Middle frontal gyrus (tissue), 1 donor: Measurements from ENCODE around the gene VIT.

Experiments used
- DNase-seq: peaks from one replicate; pipeline ENCODE4 v3.0.0-alpha.2; 2015; ENCODE audit warnings: low spot score; ENCODE audit errors: extremely low spot score

Gene VIT

DNA sequence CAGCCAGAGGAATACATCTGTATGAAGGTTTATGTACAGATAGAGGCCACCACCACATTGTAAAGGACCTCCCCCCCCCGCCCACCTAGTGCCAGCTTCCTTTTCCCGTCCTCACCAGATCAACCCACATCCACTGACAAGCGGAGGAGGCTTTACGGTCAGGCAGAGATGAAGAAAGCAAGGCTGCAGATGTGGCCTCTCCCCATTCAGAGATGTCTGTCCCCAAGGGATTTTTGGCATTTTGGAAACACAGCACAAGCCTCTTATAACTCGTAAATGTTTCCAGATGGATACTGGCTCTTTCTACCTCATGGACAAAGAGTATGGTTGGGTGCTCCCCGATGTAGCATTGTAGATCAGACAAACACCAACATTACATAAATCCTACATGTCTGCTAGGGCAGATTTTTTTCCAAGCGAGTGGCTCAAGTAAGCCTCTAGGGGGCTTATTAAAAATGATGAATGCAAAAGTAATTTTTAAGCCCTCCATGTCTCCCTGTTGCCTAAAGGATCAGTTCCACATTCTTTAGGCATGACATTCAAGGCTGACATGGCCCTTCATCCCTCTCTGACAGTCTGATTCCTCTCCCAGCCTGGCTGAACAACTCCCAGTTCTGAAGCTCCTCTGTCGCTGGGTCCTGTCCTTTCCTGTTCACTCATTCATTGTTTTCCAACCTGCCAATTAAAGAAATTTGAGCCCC, 11.7 kb downstream of the VIT start:
- DNase-seq: no peak

DNA sequence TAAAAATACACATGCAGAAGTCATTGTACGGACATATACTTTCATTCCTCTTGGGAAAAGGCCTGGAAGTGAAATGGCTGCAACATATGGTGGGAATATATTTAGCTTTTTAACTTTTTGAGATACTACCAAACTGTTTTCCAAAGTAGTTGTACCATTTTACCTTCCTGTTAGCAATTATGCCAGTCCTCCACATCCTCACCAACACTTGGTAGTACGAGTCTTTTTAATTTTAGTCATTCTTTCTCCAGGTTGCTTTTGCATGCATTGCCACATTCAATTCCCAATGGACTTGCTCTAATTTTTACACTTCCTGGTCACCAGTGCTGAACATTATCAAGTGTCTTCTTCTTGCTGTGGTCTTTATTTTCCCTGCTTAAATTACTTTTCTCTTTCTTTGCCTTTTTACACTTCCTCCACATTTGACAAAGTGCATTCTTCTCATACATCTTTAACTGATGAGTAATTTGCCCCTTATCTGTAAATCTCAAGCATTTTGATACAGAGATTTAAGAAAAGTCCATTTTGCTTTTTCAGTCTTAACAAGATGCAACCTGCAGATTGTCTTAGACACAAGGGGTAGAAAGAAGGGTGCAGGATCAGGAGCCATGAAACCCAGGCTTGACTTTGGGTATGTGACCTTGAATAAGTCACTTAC, 14.5 kb downstream of the VIT start:
- no peak for DNase-seq

DNA sequence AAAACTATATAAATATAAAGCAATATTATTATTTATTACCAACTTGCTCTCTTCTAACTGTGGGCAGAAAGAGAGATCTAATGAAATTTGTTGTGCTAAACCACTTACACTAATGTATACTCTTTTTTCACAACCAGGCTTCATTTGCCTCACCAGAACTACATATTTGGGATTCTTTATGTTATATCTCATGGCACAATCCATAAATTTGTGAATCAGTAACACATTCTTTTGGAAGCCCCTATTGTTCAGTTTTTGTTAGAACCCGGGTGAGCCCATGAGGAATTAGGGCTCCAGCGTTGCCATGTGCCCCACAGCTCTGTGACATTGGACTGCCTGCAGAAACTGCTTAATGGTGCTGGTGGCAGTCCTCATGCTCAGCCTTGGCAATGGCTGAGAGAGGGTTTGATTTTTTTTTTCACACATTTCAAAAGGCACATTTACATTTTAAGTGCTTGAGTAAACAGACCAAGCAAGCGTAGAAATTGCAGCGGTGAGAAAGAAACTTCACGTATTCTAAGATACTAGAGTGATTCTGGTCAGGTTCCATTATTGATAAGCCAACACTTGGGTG, 15.3 kb downstream of the VIT start:
- DNase-seq: no peak

DNA sequence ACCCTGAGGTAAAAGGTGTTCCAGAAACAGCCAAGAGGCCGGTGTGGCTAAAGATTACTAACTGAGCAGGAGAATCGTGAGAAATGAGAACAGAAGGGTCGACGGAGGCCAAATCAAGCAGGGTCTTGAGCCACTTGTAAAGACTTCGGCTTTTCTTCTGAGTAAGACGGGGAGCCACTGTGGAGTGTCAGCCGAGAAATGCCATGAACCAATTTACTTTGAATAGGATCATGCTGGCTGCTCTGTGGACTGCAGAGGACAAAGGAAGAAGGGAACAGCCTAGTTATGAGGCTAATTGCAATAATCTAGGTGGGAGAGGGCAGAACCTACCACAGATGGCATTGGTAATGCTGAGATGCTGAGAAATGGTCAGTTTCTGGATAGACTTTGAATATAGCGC, 16.8 kb downstream of the VIT start:
- DNase-seq: no peak

DNA sequence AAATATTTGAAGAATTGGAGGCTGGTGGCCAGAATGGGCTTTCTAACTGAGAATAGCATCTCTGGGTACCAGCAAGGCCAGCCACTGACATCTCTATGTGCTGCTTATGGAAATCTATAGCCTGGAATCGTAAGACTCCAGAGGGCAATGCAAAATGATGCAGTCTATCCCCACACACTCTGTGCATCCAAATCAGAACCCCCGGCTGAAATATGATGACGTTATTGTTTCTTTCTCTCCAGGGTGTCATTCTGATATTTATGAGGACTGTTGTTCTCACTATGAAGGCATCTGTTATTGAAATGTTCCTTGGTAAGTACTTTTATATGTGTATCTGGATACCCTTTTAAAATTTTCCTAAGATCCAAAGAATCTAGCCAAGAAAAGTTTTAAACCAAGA, 19.6 kb downstream of the VIT start:
- DNase-seq: no peak

DNA sequence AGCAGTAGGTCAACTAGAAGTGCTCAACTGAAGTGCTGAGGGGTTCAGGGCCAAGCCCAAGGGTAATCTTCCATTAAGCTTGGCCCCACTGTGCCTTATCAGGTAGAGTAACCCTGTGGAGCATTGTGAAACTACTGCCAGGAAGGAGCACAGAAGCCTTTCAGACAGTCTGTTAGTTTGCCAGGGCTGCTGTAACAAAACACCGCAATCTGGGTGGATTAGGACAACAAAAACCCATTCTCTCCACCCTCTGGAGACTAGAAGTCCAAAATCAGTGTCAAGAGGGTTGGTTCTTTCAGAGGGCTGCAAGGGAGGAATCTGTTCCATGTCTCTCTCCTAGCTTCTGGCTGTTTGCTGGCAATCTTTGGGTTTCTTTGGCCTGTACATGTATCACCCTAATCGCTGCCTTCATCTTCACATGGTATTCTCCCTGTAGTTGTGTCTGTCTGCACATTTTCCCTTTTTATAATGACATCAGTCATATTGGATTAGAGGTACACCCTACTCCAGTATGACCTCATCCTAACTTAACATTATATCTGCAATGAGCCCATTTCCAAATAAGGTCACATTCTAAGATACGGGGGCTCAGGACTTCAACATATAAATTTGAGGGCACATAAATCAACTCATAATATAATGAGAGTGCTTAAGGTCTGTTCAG, 21.2 kb downstream of the VIT start:
- no peak for DNase-seq

DNA sequence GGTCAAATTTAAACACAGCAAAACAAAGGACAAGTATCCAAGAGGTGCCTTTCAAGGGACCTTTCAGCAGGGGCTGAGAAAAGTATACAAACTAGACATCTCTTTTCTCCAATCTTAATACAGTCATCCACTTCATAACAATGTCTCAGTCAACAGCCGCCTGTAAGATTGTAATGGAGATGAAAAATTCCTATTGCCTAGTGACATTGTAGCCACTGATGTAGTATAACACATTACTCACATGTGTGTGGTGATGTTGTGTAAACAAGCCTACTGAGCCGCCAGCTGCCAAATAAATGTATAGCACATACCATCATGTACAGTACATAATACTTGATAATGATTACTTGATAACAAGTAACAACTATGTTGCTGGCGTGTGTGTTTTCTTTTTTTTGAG, 31.0 kb downstream of the VIT start:
- DNase-seq: no peak

GRCh38 chr2:36729067-36729466, 32.6 kb downstream of the VIT start:
- DNase-seq: no peak

GRCh38 chr2:36731941-36732672, 35.6 kb downstream of the VIT start:
- no peak for DNase-seq

DNA sequence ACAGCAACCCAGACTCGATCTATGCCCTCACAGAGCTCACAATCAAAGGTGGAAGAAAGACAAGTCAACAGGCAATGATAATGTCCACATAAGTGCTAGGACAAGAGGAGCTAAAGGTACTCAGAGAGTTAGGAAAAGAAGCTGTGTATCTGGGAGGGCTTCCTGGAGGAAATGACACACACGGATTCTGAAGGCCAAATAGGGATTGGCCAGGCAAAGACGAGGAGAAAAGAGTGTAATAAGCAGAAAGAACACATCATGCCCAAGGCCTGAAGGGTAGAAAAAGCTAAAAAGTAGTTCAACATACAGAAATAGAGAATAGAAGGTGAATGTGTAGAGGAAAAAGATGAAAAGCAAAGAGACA, 36.1 kb downstream of the VIT start:
- no peak for DNase-seq

GRCh38 chr2:36733215-36733614, 36.7 kb downstream of the VIT start:
- no peak for DNase-seq

GRCh38 chr2:36734304-36734703, 37.8 kb downstream of the VIT start:
- no peak for DNase-seq

GRCh38 chr2:36737131-36737750, 40.7 kb downstream of the VIT start:
- no peak for DNase-seq

- DNase-seq: no peak
These were observed 43.6 kb downstream of the VIT start for GRCh38 chr2:36740061-36740460.

GRCh38 chr2:36741188-36741837, 44.8 kb downstream of the VIT start:
- no peak for DNase-seq

GRCh38 chr2:36743954-36744353, 47.4 kb downstream of the VIT start:
- DNase-seq: no peak

DNA sequence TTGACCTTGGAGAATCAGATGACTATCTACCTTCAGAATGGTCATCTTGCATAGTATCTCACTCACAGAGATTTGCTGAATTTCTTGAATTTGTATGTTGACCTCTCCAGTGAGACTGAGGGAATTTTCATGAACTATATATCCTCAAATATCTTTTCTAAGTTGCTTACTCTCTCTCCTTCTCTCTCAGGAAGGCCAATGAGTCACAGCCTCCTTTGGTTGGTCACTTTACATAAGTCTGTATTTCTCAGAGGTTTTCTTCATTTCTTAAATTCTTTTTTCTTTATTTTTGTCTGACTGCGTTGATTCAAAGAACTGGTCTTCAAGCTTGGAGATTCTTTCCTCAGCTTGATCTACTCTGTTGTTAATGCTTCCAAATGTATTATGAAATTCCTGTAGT, 51.7 kb downstream of the VIT start:
- no peak for DNase-seq

DNA sequence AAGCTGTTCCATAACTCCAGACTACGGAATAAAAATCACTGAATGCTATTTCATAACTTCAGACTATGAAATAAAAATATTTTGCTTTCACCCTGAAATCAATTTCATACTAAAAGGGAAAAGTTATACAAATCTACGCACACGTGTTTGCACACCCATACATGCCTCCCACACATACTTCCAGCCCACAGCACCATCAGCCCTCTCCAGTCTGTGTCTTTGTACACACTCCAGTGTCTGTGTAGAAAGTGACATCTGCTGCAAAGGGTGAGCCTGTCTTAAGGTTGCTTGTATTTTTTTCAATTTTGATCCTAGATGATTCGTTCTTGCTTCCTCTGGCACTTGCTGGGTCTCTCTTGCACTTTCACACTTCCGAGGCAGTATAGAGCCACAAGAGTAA, 53.6 kb downstream of the VIT start:
- DNase-seq: no peak

DNA sequence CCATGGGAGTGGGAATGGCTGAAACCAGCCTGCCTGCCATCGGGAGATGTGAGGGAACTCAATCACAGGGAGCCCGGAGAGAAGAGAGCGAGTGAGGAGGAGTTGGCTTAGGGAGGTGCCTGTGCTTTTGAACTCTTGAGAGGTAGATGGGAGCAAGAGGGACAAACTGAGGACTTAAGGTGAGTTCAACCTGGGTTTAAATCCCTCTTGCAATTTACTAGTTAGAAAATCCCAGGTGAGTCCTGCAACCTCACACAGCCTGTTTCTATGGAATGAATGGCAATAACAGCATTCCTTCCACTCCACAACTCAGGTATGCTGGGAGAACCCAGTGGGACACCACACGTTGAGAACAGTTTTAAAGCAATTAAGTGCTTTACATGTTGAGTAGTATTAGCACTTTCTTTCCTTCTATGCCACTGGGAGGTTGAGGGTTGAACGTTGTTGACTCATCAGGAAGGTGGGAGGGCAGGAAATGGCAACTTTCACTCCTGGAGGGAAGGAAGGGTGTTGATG, 57.3 kb downstream of the VIT start:
- no peak for DNase-seq

- no peak for DNase-seq
These were observed 58.1 kb downstream of the VIT start for GRCh38 chr2:36754578-36754977.

DNA sequence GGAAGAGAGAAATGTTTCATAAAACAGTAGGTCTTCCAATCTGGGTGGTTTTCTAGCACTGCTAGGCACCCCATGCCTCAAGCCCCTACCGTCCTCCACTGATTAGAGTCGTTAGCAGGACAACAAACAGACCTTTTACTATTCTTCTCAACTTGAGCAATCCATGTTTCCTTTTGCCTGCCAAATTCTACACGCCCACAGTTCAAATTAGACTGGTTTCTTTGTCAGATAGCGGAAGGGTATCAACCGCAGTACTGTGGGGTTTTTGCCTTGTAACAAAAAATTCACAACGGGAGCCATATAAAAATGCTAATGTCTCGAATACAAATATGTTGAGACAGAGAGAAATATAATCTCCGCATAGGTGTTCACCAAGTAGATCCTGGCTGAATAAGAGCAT, 59.9 kb downstream of the VIT start:
- DNase-seq: no peak
